ENCODE data around the gene CNTN2. TPM values are rescaled to one million over a fixed set of nuclear protein-coding genes. Genes with fewer than 3 reads are reported as not detected.

The CNTN2 gene
- total RNA-seq, 1 donor from 2014 or later, result under 0.01 TPM

- no peak for TF ChIP-seq CTCF (IDR thresholded peaks at IDR 0.05; ENCODE audit: insufficient read depth, low read length, severe bottlenecking)
- Histone ChIP-seq H3K4me3 (ENCODE audit: low read depth, low read length) (no peak overlapping the region), H3K27me3 (ENCODE audit: control insufficient read depth, insufficient read depth, low read length) (peaks cover 4% of the 10 kb centered on the region), H3K36me3 (ENCODE audit: control insufficient read depth, insufficient read depth, low read length) (no peaks in the 10 kb centered on the region)
- DNase-seq (ENCODE audit: low read depth), result no peak
- FAIRE-seq, result no peak
Measured at GRCh38 chr1:205024679-205025078, 18.3 kb upstream of the CNTN2 start.

GRCh38 chr1:205025239-205025638 lies 17.8 kb upstream of the CNTN2 start:
- peaks cover 4% of the 10 kb centered on the region for H3K27me3 ChIP-seq (ENCODE audit: control insufficient read depth, insufficient read depth, low read length)
- H3K36me3 ChIP-seq (ENCODE audit: control insufficient read depth, insufficient read depth, low read length), result no peaks in the 10 kb centered on the region
- no peak for DNase-seq (ENCODE audit: low read depth)
- no peak for FAIRE-seq
- TF ChIP-seq CTCF (IDR thresholded peaks at IDR 0.05; ENCODE audit: insufficient read depth, low read length, severe bottlenecking), result no peak
- no peak overlapping the region for H3K4me3 ChIP-seq (ENCODE audit: low read depth, low read length)

- Histone ChIP-seq H3K4me3 (ENCODE audit: low read depth, low read length) (no peak overlapping the region), H3K36me3 (ENCODE audit: control insufficient read depth, insufficient read depth, low read length) (no peaks in the 10 kb centered on the region), H3K27me3 (ENCODE audit: control insufficient read depth, insufficient read depth, low read length) (peaks cover 9% of the 10 kb centered on the region)
- no peak for FAIRE-seq
- no peak for DNase-seq (ENCODE audit: low read depth)
- TF ChIP-seq CTCF (IDR thresholded peaks at IDR 0.05; ENCODE audit: insufficient read depth, low read length, severe bottlenecking), result no peak
Measured at GRCh38 chr1:205026181-205026580, 16.8 kb upstream of the CNTN2 start.

- Histone ChIP-seq H3K27me3 (ENCODE audit: control insufficient read depth, insufficient read depth, low read length) (peaks cover 9% of the 10 kb centered on the region), H3K4me3 (ENCODE audit: low read depth, low read length) (no peak overlapping the region), H3K36me3 (ENCODE audit: control insufficient read depth, insufficient read depth, low read length) (no peaks in the 10 kb centered on the region)
- no peak for TF ChIP-seq CTCF (IDR thresholded peaks at IDR 0.05; ENCODE audit: insufficient read depth, low read length, severe bottlenecking)
- DNase-seq (ENCODE audit: low read depth) (no peak), FAIRE-seq (no peak)
Measured at GRCh38 chr1:205028390-205028789, 14.6 kb upstream of the CNTN2 start.

- FAIRE-seq (no peak), DNase-seq (ENCODE audit: low read depth) (no peak)
- H3K4me3 ChIP-seq (ENCODE audit: low read depth, low read length), result no peak overlapping the region
- peaks cover 9% of the 10 kb centered on the region for H3K27me3 ChIP-seq (ENCODE audit: control insufficient read depth, insufficient read depth, low read length)
- no peaks in the 10 kb centered on the region for H3K36me3 ChIP-seq (ENCODE audit: control insufficient read depth, insufficient read depth, low read length)
- no peak for TF ChIP-seq CTCF (IDR thresholded peaks at IDR 0.05; ENCODE audit: insufficient read depth, low read length, severe bottlenecking)
Measured at GRCh38 chr1:205028924-205029323, 14.1 kb upstream of the CNTN2 start.

GRCh38 chr1:205030241-205030640 lies 12.8 kb upstream of the CNTN2 start:
- no peak for TF ChIP-seq CTCF (IDR thresholded peaks at IDR 0.05; ENCODE audit: insufficient read depth, low read length, severe bottlenecking)
- no peaks in the 10 kb centered on the region for H3K36me3 ChIP-seq (ENCODE audit: control insufficient read depth, insufficient read depth, low read length)
- DNase-seq (ENCODE audit: low read depth) (no peak), FAIRE-seq (no peak)
- H3K4me3 ChIP-seq (ENCODE audit: low read depth, low read length), result no peak overlapping the region
- H3K27me3 ChIP-seq (ENCODE audit: control insufficient read depth, insufficient read depth, low read length), result peaks cover 9% of the 10 kb centered on the region
